Right lobe of liver (tissue), 6 donors: ENCODE data around the gene CST8. TPM values are rescaled to one million over a fixed set of nuclear protein-coding genes. Genes with fewer than 3 reads are reported as not detected.

ENCODE experiments used
- ATAC-seq, 4 donors: fragments of 200-7000 bp; cut with Tn5 transposase; one replicate each; pipeline ENCODE4 v1.9.1; 2020; ENCODE audit warnings: mild to moderate bottlenecking in 4 of 4, moderate library complexity in 4 of 4
- DNase-seq, 3 donors: peaks; one replicate each; pipeline ENCODE4 v3.0.0-alpha.2; 2020
- H3K27ac ChIP-seq, 3 donors: fragments of 200-600 bp; one replicate each; pipeline ENCODE4 v1.8.0; 2022
- H3K27me3 ChIP-seq, 2 donors: fragments of 200-600 bp; one replicate each; pipeline ENCODE4 v1.8.0; 2022
- H3K36me3 ChIP-seq, 4 donors: fragments of 200-600 bp; sonication (generic) in 1 of 4; one replicate each; pipeline versions ENCODE4 v1.5.1 to v1.8.0; 2017 to 2022; ENCODE audit warnings: control low read depth in 1 of 4
- H3K4me1 ChIP-seq, 4 donors: fragments of 200-600 bp; sonication (generic) in 1 of 4; one replicate each; pipeline versions ENCODE4 v1.5.1 to v1.8.0; 2017 to 2022; ENCODE audit warnings: control low read depth in 1 of 4
- H3K4me3 ChIP-seq, 3 donors: fragments of 200-600 bp; one replicate each; pipeline ENCODE4 v1.8.0; 2022
- H3K9me3 ChIP-seq, 4 donors: fragments of 200-600 bp; sonication (generic) in 1 of 4; one replicate each; pipeline versions ENCODE4 v1.5.1 to v1.8.0; 2017 to 2022; ENCODE audit warnings: control low read depth in 1 of 4
- POLR2A ChIP-seq: fragments of 450-650 bp; IDR thresholded peaks from one replicate; pipeline ENCODE4 v1.6.1; 2017; ENCODE audit warnings: antibody characterized with exemption, mild to moderate bottlenecking
- WGBS: methylation state at CpG from one replicate; pipeline ENCODE4 v1.1.6; 2018; ENCODE audit warnings: low coverage, low lambda C conversion rate; ENCODE audit not compliant: insufficient coverage; ENCODE audit errors: missing lambda C conversion rate; 5-methylcytosine and 5-hydroxymethylcytosine counted together
- intact Hi-C, 2 donors: fragments of 100-400 bp; cut with DNase I; formaldehyde crosslinking; loops; one replicate each; pipeline versions ENCODE4 v1.11.2 to v1.14.1; 2022
- total RNA-seq, 6 experiments: library from RNA; depleted of rRNA in 2 of 6; stranded (reverse); fragments of >200 nt in 2 of 6; fragmentation: NEBNext Ultra II Directional in 3 of 6; extraction: Animal tissue kit (Norgen Biotek cat#: 25700) in 3 of 6; gene quantifications; one replicate each; pipeline versions ENCODE4 v1.1.0 to v1.2.4, GENCODE V29; 2016 to 2023
- TF ChIP-seq, protein P1 (sequence below), 4 donors: fragments of 200-600 bp in 3 of 4; fragments of 450-650 bp in 1 of 4; IDR thresholded peaks; one replicate each; pipeline versions ENCODE4 v1.5.1 to v1.8.0; 2016 to 2022; ENCODE audit warnings: antibody characterized with exemption in 4 of 4, mild to moderate bottlenecking in 2 of 4
- donor health status: DM: no; HTN: yes; CAD: no.
- donor health status: DM: no; HTN: no; CAD: no.
- donor health status: DM: no; HTN: no; CAD: no.
- donor health status: DM: no; HTN: yes; CAD: no.
- donor health status: DM: no; HTN: yes; CAD: no.

Gene CST8
- total RNA-seq, 6 experiments from 2014 or later: not detected

GRCh38 chr20:23520185-23520584 lies 29.3 kb downstream of the CST8 start:
- TF ChIP-seq, protein P1, sequence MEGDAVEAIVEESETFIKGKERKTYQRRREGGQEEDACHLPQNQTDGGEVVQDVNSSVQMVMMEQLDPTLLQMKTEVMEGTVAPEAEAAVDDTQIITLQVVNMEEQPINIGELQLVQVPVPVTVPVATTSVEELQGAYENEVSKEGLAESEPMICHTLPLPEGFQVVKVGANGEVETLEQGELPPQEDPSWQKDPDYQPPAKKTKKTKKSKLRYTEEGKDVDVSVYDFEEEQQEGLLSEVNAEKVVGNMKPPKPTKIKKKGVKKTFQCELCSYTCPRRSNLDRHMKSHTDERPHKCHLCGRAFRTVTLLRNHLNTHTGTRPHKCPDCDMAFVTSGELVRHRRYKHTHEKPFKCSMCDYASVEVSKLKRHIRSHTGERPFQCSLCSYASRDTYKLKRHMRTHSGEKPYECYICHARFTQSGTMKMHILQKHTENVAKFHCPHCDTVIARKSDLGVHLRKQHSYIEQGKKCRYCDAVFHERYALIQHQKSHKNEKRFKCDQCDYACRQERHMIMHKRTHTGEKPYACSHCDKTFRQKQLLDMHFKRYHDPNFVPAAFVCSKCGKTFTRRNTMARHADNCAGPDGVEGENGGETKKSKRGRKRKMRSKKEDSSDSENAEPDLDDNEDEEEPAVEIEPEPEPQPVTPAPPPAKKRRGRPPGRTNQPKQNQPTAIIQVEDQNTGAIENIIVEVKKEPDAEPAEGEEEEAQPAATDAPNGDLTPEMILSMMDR (IDR thresholded peaks at IDR 0.05): no peak
- TF ChIP-seq POLR2A: no peak
- Histone ChIP-seq H3K27me3 (no peaks in the 10 kb centered on the region), H3K4me1 (no peaks in the 10 kb centered on the region), H3K36me3 (no peaks in the 10 kb centered on the region), H3K9me3 (no peaks in the 10 kb centered on the region), H3K4me3 (no peak overlapping the region), H3K27ac (no peak overlapping the region)
- WGBS: 54% methylated on average over 2 of the region's 2 CpGs
- ATAC-seq (no peak), DNase-seq (no peak)
- intact Hi-C loops: no loop called here

- intact Hi-C loops: no loop called here
- H3K9me3 ChIP-seq: no peaks in the 10 kb centered on the region
- DNase-seq (no peak), ATAC-seq (no peak)
- 64% methylated on average over 9 of the region's 10 CpGs for WGBS
- no peaks in the 10 kb centered on the region for H3K4me1 ChIP-seq
- no peaks in the 10 kb centered on the region for H3K27me3 ChIP-seq
- no peaks in the 10 kb centered on the region for H3K36me3 ChIP-seq
- H3K4me3 ChIP-seq: no peak overlapping the region
- no peak overlapping the region for H3K27ac ChIP-seq
- no peak for TF ChIP-seq POLR2A
Measured at GRCh38 chr20:23524146-23524545, 33.2 kb downstream of the CST8 start.

- WGBS: 80% methylated on average over 1 of the region's 1 CpG
- no peak overlapping the region for H3K27ac ChIP-seq
- no peak for ATAC-seq
- no peaks in the 10 kb centered on the region for H3K9me3 ChIP-seq
- no peaks in the 10 kb centered on the region for H3K4me1 ChIP-seq
- no peak for TF ChIP-seq POLR2A
- TF ChIP-seq, protein P1 (IDR thresholded peaks at IDR 0.05): no peak
- H3K4me3 ChIP-seq: no peak overlapping the region
- H3K27me3 ChIP-seq: no peaks in the 10 kb centered on the region
- intact Hi-C loops: no loop called here
- H3K36me3 ChIP-seq: no peaks in the 10 kb centered on the region
- no peak for DNase-seq
Measured at GRCh38 chr20:23526850-23527249, 35.9 kb downstream of the CST8 start.

GRCh38 chr20:23528867-23529431 lies 38.0 kb downstream of the CST8 start:
- intact Hi-C loops: no loop called here
- TF ChIP-seq POLR2A: no peak
- TF ChIP-seq, protein P1 (IDR thresholded peaks at IDR 0.05): no peak
- ATAC-seq: no peak
- Histone ChIP-seq H3K4me1 (no peaks in the 10 kb centered on the region), H3K4me3 (no peak overlapping the region), H3K9me3 (no peaks in the 10 kb centered on the region), H3K27ac (no peak overlapping the region), H3K27me3 (no peaks in the 10 kb centered on the region), H3K36me3 (no peaks in the 10 kb centered on the region)
- DNase-seq: no peak
- 46% methylated on average over 1 of the region's 1 CpG for whole genome bisulfite sequencing

DNA sequence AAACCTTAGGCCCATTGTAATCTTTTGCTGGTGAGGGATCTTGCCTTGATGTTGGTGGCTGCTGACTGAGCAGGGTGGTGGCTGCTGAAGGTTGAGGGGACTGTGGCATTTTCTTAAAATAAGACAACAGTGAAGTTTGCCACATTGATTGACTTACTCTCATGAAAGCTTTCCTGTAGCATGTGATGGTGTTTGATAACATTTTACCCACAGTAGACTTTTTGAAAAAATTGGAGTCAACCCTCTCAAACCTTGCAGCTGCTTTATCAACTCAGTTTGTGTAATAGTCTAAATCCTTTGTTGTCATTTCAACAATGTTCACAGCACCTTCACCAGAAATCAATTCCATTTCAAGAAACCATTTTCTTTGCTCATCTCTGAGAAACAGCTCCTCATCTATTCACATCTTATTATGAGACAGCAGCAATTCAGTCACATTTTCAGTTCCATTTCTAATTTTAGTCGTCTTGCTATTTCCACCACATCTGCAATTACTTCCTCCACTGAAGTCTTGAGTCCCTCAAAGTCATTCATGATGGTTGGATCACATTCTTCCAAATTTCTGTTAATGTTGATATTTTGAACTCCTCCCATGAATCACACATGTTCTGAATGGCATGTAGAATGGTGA lies 40.1 kb downstream of the CST8 start:
- TF ChIP-seq, protein P1 (IDR thresholded peaks at IDR 0.05): no peak
- no peak for TF ChIP-seq POLR2A
- 10% methylated on average over 1 of the region's 1 CpG for WGBS
- DNase-seq (no peak), ATAC-seq (no peak)
- H3K27me3 ChIP-seq: no peaks in the 10 kb centered on the region
- H3K4me3 ChIP-seq: no peak overlapping the region
- H3K36me3 ChIP-seq: no peaks in the 10 kb centered on the region
- intact Hi-C loops: no loop called here
- H3K27ac ChIP-seq: no peak overlapping the region
- H3K4me1 ChIP-seq: no peaks in the 10 kb centered on the region
- no peaks in the 10 kb centered on the region for H3K9me3 ChIP-seq
